ENCODE data around the gene SND1.

The SND1 gene

DNA sequence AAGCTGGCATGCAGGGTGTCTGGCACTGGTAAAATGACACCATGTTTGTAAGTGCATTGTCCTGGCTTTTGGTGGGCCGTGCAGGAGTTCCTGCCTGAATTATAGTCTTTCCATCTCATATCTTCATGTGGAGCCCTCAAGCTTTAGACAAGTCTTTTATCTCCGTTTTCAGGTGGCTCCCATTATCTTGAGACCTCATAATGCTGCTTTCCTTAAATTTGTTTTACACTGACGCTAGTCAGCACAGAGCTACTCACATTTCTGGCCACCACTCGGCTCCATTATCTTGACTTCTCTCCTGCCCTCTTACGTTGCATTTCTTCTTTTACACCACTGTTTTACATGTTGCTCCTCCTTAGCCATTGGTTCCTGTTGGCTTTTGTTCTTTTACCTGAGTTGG is 342.0 kb downstream of the SND1 start:
- Histone ChIP-seq H4K20me1 (ENCODE audit: control insufficient read depth, insufficient read depth, low read depth, low read length) (no peaks in the 10 kb centered on the region), H3K27ac (ENCODE audit: low read depth, low read length) (no peak overlapping the region), H3K9me2 (replicated peaks; ENCODE audit: control insufficient read depth, low read length) (no peaks in the 10 kb centered on the region), H3K79me2 (ENCODE audit: control insufficient read depth, low read length) (no peaks in the 10 kb centered on the region), H3K9me3 (ENCODE audit: control insufficient read depth, insufficient read depth, low read length) (no peaks in the 10 kb centered on the region), H3F3A (ENCODE audit: control insufficient read depth, insufficient read depth) (no peaks in the 10 kb centered on the region), H3K4me1 (ENCODE audit: control insufficient read depth, low read length) (no peaks in the 10 kb centered on the region), H3K27me3 (ENCODE audit: control insufficient read depth, low read length) (no peaks in the 10 kb centered on the region), H3K36me3 (ENCODE audit: control insufficient read depth, low read length) (peaks cover 59% of the 10 kb centered on the region), H3K4me3 (ENCODE audit: low read length) (no peak overlapping the region), H3K4me2 (ENCODE audit: low read length) (no peak overlapping the region)
- TF ChIP-seq CTCF (IDR thresholded peaks at IDR 0.05; ENCODE audit: low read depth, low read length, poor library complexity, severe bottlenecking) = no peak
- no peak for TF ChIP-seq EZH2phosphoT487 (IDR thresholded peaks at IDR 0.05; ENCODE audit: borderline replicate concordance, low read length)

DNA sequence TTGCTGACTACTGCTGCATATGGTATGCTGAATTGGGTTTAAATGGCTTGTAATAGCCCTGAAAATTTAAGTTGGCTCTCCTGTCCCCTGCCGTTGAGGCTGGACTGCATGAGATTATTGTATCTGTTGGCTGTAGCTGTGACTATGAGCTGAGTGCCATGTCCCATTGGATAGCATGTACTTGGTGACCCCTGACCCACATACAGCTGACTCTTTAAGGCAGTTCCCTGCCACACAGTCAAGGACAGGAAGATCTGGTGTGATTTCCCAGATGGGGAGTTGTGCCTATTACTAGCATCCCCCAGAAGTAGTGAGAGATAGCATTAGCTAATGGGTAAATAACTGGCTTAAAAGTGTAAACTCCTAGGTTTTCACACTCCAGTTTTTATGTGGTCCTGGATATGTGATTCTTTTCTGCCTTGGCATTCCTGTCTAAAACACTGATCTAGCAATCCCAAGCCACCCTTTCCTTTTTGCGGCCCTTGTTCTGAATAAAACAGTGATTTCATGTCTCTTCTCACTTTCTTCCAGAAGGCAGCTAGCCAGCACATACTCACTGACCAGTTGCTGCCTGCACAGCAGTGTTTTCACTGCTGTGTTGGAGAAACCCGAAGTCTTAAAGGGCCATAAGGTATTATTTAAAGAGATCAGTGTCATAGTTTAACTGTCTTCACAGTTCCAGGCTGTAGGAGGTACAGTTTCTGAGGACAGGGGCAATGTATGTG is 343.3 kb downstream of the SND1 start:
- no peak overlapping the region for H3K4me3 ChIP-seq (ENCODE audit: low read length)
- no peaks in the 10 kb centered on the region for H4K20me1 ChIP-seq (ENCODE audit: control insufficient read depth, insufficient read depth, low read depth, low read length)
- no peaks in the 10 kb centered on the region for H3F3A ChIP-seq (ENCODE audit: control insufficient read depth, insufficient read depth)
- no peaks in the 10 kb centered on the region for H3K9me3 ChIP-seq (ENCODE audit: control insufficient read depth, insufficient read depth, low read length)
- no peaks in the 10 kb centered on the region for H3K27me3 ChIP-seq (ENCODE audit: control insufficient read depth, low read length)
- H3K4me1 ChIP-seq (ENCODE audit: control insufficient read depth, low read length) = no peaks in the 10 kb centered on the region
- no peak overlapping the region for H3K4me2 ChIP-seq (ENCODE audit: low read length)
- no peak for TF ChIP-seq EZH2phosphoT487 (IDR thresholded peaks at IDR 0.05; ENCODE audit: borderline replicate concordance, low read length)
- peaks cover 59% of the 10 kb centered on the region for H3K36me3 ChIP-seq (ENCODE audit: control insufficient read depth, low read length)
- no peaks in the 10 kb centered on the region for H3K9me2 ChIP-seq (replicated peaks; ENCODE audit: control insufficient read depth, low read length)
- no peak overlapping the region for H3K27ac ChIP-seq (ENCODE audit: low read depth, low read length)
- no peaks in the 10 kb centered on the region for H3K79me2 ChIP-seq (ENCODE audit: control insufficient read depth, low read length)

DNA sequence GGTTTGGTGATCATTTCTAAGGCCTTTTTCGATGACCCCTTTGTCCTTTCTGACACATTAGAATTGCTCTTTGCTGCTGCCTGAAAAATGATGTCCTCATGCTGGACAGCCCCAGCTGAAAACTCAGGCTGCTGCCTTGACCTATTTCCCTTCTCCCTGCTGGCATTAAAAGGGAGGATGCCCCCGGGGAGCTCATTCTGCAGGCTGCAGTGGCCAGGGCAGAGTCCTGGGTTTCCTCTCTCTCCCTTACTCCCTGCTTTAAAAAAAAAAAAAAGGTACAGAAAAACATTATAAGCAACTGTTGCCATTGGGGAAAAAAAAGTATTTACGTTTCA is 343.9 kb downstream of the SND1 start:
- no peak for TF ChIP-seq CTCF (IDR thresholded peaks at IDR 0.05; ENCODE audit: low read depth, low read length, poor library complexity, severe bottlenecking)
- no peak for TF ChIP-seq EZH2phosphoT487 (IDR thresholded peaks at IDR 0.05; ENCODE audit: borderline replicate concordance, low read length)
- Histone ChIP-seq H3K4me1 (ENCODE audit: control insufficient read depth, low read length) (no peaks in the 10 kb centered on the region), H4K20me1 (ENCODE audit: control insufficient read depth, insufficient read depth, low read depth, low read length) (no peaks in the 10 kb centered on the region), H3F3A (ENCODE audit: control insufficient read depth, insufficient read depth) (no peaks in the 10 kb centered on the region), H3K79me2 (ENCODE audit: control insufficient read depth, low read length) (no peaks in the 10 kb centered on the region), H3K27me3 (ENCODE audit: control insufficient read depth, low read length) (no peaks in the 10 kb centered on the region), H3K36me3 (ENCODE audit: control insufficient read depth, low read length) (peaks cover 59% of the 10 kb centered on the region), H3K4me2 (ENCODE audit: low read length) (no peak overlapping the region), H3K4me3 (ENCODE audit: low read length) (no peak overlapping the region), H3K9me3 (ENCODE audit: control insufficient read depth, insufficient read depth, low read length) (no peaks in the 10 kb centered on the region), H3K9me2 (replicated peaks; ENCODE audit: control insufficient read depth, low read length) (no peaks in the 10 kb centered on the region), H3K27ac (ENCODE audit: low read depth, low read length) (no peak overlapping the region)

GRCh38 chr7:127996253-127997071 is 344.5 kb downstream of the SND1 start:
- Histone ChIP-seq H4K20me1 (ENCODE audit: control insufficient read depth, insufficient read depth, low read depth, low read length) (no peaks in the 10 kb centered on the region), H3K9me2 (replicated peaks; ENCODE audit: control insufficient read depth, low read length) (no peaks in the 10 kb centered on the region), H3K36me3 (ENCODE audit: control insufficient read depth, low read length) (peaks cover 57% of the 10 kb centered on the region), H3K79me2 (ENCODE audit: control insufficient read depth, low read length) (no peaks in the 10 kb centered on the region), H3K9me3 (ENCODE audit: control insufficient read depth, insufficient read depth, low read length) (no peaks in the 10 kb centered on the region), H3K4me1 (ENCODE audit: control insufficient read depth, low read length) (no peaks in the 10 kb centered on the region), H3K27ac (ENCODE audit: low read depth, low read length) (no peak overlapping the region), H3K27me3 (ENCODE audit: control insufficient read depth, low read length) (no peaks in the 10 kb centered on the region), H3K4me3 (ENCODE audit: low read length) (no peak overlapping the region), H3K4me2 (ENCODE audit: low read length) (no peak overlapping the region), H3F3A (ENCODE audit: control insufficient read depth, insufficient read depth) (no peaks in the 10 kb centered on the region)
- no peak for TF ChIP-seq CTCF (IDR thresholded peaks at IDR 0.05; ENCODE audit: low read depth, low read length, poor library complexity, severe bottlenecking)
- no peak for TF ChIP-seq EZH2phosphoT487 (IDR thresholded peaks at IDR 0.05; ENCODE audit: borderline replicate concordance, low read length)
